GM06990 (cell line): ENCODE results near the gene DNAI4.
"Not testable (repeated sequence)": the region's sequence is repeated elsewhere in the genome, so short reads cannot be mapped to it uniquely, and the experiment has no call there.

ENCODE experiments used
- DNase-seq: peaks from one replicate; pipeline ENCODE4 v3.0.0-alpha.2; 2011; ENCODE audit not compliant: insufficient read length; ENCODE audit errors: extremely low read depth
- H3K27me3 ChIP-seq: replicated peaks from 2 replicates; pipeline ENCODE4 v1.6.0; 2011; ENCODE audit warnings: low read length; ENCODE audit not compliant: control insufficient read depth, insufficient read depth
- H3K36me3 ChIP-seq: 2 replicates; pipeline ENCODE4 v1.5.1; 2011; ENCODE audit warnings: low read length; ENCODE audit not compliant: control insufficient read depth, insufficient read depth
- H3K4me3 ChIP-seq: replicated peaks from 2 replicates; pipeline ENCODE4 v1.5.1; 2011; ENCODE audit warnings: low read depth, mild to moderate bottlenecking, control low read depth, low read length
- CTCF ChIP-seq: IDR thresholded peaks from 2 replicates; pipeline ENCODE4 v1.5.1; 2011; ENCODE audit warnings: low read length, control low read depth, mild to moderate bottlenecking, inconsistent platforms; ENCODE audit not compliant: insufficient read depth, poor library complexity, severe bottlenecking

The DNAI4 gene

GRCh38 chr1:66917476-66917875 is 7.2 kb downstream of the DNAI4 start:
- TF ChIP-seq CTCF: no peak
- DNase-seq: no peak

DNA sequence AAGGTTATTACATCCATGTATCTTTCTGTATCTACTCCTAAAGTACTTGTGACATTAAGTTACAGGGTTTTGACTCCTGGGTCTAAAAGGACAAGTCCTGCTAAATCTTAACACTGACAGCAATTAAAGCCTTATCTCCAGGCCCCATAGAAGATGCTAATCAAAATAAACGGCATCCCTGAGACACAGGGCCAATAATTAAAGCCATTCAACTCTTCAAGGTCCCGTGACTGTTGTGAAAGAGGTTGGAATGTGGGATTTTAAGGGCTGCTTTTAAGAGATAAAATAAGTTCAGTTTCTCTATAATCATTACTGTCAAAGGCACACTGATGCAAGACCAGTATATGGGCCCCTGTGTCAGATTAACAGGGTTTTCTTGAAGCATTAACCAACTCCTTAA is 8.3 kb downstream of the DNAI4 start:
- TF ChIP-seq CTCF: no peak
- DNase-seq: no peak

More at GRCh38 chr1:66917476-66917875, 7.2 kb downstream of the DNAI4 start:
- no peak overlapping the region for H3K4me3 ChIP-seq
- H3K27me3 ChIP-seq: no peaks in the 10 kb centered on the region
- no peaks in the 10 kb centered on the region; the same call in 1 of the 2 replicates for H3K36me3 ChIP-seq

GRCh38 chr1:66915203-66915602 is 9.5 kb downstream of the DNAI4 start:
- H3K36me3 ChIP-seq, H3K27me3 ChIP-seq, H3K4me3 ChIP-seq, DNase-seq: not testable (repeated sequence)

More for the DNA sequence above, 8.3 kb downstream of the DNAI4 start:
- H3K4me3 ChIP-seq: no peak overlapping the region
- H3K27me3 ChIP-seq: no peaks in the 10 kb centered on the region
- no peaks in the 10 kb centered on the region; the same call in 1 of the 2 replicates for H3K36me3 ChIP-seq

- TF ChIP-seq CTCF: no peak
- no peak for DNase-seq
- Histone ChIP-seq H3K36me3 (no peaks in the 10 kb centered on the region), H3K27me3 (no peaks in the 10 kb centered on the region), H3K4me3 (no peak overlapping the region)
These were observed 30.9 kb downstream of the DNAI4 start for GRCh38 chr1:66893712-66894111.

DNA sequence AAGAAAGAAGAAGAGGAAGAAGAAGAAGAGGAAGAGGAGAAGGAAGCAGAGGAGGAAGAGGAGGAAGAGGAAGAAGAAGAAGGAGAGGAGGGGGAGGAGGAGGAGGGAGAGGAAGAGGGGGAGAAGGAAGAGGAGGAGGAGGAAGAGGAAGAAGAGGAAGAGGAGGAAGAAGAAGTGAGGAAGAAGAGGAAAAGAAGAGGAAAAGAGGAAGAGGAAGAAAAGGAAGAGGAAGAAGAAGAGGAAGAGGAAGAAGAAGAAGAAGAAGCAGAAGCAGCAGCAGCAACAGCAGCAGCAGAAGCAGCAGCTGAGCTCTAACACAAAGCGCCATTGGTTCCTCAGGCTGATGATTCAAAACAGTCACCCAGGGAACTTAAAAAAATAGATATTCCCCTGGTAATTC is 34.0 kb downstream of the DNAI4 start:
- DNase-seq: no peak
- Histone ChIP-seq H3K4me3 (no peak overlapping the region), H3K27me3 (no peaks in the 10 kb centered on the region), H3K36me3 (no peaks in the 10 kb centered on the region)
- no peak for TF ChIP-seq CTCF

DNA sequence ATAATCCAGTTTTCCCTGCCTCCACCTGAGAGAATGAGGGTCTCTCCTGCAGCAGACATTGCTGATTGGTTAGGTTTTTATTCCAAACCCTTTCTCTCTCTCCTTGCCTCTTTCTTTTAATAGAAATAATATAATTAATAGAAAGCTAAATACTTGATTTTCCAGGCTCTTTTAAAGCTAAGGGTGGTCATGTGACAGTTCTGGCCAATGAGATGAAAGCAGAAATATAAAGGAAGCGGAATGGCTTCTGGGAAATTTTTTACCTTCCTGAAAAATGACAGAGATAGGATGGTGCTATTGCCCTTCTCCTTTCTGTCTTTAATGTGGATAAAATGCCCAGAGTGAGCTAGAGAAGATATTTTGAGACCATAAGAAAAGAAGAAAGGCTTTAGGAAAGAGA is 35.6 kb downstream of the DNAI4 start:
- Histone ChIP-seq H3K36me3 (no peaks in the 10 kb centered on the region), H3K4me3 (no peak overlapping the region), H3K27me3 (no peaks in the 10 kb centered on the region)
- no peak for DNase-seq
- TF ChIP-seq CTCF: no peak
